ENCODE results near the gene UQCRQ. TPM values are rescaled to one million over a fixed set of nuclear protein-coding genes. Genes with fewer than 3 reads are reported as not detected.

The UQCRQ gene
- total and polyA plus RNA-seq, 9 of the 15 experiments (the other 6 are each of a cell fraction or from before 2014, with no cell fraction given): 235 to 2,421 (median 883) TPM

DNA sequence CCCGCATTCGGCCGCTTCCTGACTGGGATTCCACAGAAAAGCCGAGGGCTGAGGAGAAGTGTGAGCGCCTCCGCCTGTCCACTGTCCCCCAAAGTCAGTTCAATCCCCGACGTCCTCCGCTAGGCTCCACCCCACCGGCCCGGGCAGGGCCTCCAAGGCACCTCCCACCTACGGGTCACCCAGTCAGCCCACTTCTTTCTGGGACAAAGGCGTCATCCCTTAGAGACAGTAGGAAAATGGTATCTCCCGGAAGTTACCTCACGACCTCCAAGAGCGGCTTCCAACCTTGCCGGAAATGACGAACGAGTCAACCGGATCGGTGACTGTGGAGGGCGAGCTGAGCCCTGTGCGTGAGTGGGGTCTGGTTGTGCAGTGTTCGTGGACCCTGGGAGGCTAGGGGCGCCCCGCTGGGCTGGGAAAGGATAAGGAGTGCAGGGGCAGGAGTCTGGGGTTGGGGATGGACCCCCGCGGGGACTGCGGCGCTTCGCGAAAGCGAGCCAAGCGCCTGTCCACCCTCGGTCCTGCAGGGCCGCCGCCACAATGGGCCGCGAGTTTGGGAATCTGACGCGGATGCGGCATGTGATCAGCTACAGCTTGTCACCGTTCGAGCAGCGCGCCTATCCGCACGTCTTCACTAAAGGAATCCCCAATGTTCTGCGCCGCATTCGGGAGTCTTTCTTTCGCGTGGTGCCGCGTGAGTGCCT is at the start of gene UQCRQ, which contains the start of gene GDF9 (continued):
- TF ChIP-seq RAD21 (CRISPR knock-in tag; conservative IDR thresholded peaks at IDR 0.05 in 1 of 2, IDR thresholded peaks at IDR 0.05 in 1 of 2) (peak; percentile 76 to 80), DNMT1 (IDR thresholded peaks at IDR 0.05) (no peak), HMG20B (CRISPR knock-in tag; IDR thresholded peaks at IDR 0.05) (no peak), ZBTB17 (CRISPR knock-in tag; IDR thresholded peaks at IDR 0.05) (no peak), GTF2E2 (tag; IDR thresholded peaks at IDR 0.05) (peak; percentile 47; the same call in 1 of the 2 replicates), PHB2 (IDR thresholded peaks at IDR 0.05; ENCODE audit: low read depth) (no peak), ZNF589 (CRISPR knock-in tag; IDR thresholded peaks at IDR 0.05; ENCODE audit: low read depth) (no peak), ZNF316 (IDR thresholded peaks at IDR 0.05) (no peak), ZFP30 (CRISPR knock-in tag; IDR thresholded peaks at IDR 0.05; ENCODE audit: borderline replicate concordance) (no peak), ZNF444 (CRISPR knock-in tag; IDR thresholded peaks at IDR 0.05) (no peak), NRF1 (conservative IDR thresholded peaks at IDR 0.05 in 1 of 2, IDR thresholded peaks at IDR 0.05 in 1 of 2) (peak; percentile 36 to 61), XRCC3 (IDR thresholded peaks at IDR 0.05) (no peak), ZEB2 (IDR thresholded peaks at IDR 0.05) (no peak), ZFX (CRISPR knock-in tag; IDR thresholded peaks at IDR 0.05) (peak; percentile 83), MYC (IDR thresholded peaks at IDR 0.05; ENCODE audit: low read depth, low read length) (peak; percentile 40), MYC (CRISPR knock-in tag; IDR thresholded peaks at IDR 0.05; ENCODE audit: borderline replicate concordance, low read depth) (0 out of 2 replicates have a peak, but pooled peaks have one; percentile 65), CHD4 (IDR thresholded peaks at IDR 0.05; ENCODE audit: insufficient read depth, insufficient replicate concordance, low read depth, low read length, poor library complexity, severe bottlenecking) (no peak), RBM14 (IDR thresholded peaks at IDR 0.05; ENCODE audit: borderline replicate concordance, insufficient read depth, low read depth, low read length) (no peak), CBFB (CRISPR knock-in tag; IDR thresholded peaks at IDR 0.05) (peak; percentile 93), EZH2 (IDR thresholded peaks at IDR 0.05; ENCODE audit: borderline replicate concordance, low read depth, low read length) (no peak), KLF6 (CRISPR knock-in tag; IDR thresholded peaks at IDR 0.05; ENCODE audit: borderline replicate concordance) (no peak), TEAD1 (CRISPR knock-in tag; IDR thresholded peaks at IDR 0.05) (no peak; a peak in 1 of 4 replicates), TAF1 (IDR thresholded peaks at IDR 0.05; ENCODE audit: control insufficient read depth, extremely low read depth, insufficient read depth, low read length, severe bottlenecking) (peak; percentile 91), NFATC3 (IDR thresholded peaks at IDR 0.05) (no peak)
- TF ChIP-seq, protein P1, sequence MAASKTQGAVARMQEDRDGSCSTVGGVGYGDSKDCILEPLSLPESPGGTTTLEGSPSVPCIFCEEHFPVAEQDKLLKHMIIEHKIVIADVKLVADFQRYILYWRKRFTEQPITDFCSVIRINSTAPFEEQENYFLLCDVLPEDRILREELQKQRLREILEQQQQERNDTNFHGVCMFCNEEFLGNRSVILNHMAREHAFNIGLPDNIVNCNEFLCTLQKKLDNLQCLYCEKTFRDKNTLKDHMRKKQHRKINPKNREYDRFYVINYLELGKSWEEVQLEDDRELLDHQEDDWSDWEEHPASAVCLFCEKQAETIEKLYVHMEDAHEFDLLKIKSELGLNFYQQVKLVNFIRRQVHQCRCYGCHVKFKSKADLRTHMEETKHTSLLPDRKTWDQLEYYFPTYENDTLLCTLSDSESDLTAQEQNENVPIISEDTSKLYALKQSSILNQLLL (CRISPR knock-in tag; IDR thresholded peaks at IDR 0.05; ENCODE audit: borderline replicate concordance): no peak
- TF ChIP-seq, protein P2, sequence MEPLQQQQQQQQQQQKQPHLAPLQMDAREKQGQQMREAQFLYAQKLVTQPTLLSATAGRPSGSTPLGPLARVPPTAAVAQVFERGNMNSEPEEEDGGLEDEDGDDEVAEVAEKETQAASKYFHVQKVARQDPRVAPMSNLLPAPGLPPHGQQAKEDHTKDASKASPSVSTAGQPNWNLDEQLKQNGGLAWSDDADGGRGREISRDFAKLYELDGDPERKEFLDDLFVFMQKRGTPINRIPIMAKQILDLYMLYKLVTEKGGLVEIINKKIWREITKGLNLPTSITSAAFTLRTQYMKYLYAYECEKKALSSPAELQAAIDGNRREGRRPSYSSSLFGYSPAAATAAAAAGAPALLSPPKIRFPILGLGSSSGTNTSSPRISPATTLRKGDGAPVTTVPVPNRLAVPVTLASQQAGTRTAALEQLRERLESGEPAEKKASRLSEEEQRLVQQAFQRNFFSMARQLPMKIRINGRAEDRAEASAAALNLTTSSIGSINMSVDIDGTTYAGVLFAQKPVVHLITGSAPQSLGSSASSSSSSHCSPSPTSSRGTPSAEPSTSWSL (CRISPR knock-in tag; IDR thresholded peaks at IDR 0.05; ENCODE audit: borderline replicate concordance): no peak
- TF ChIP-seq, protein P3, sequence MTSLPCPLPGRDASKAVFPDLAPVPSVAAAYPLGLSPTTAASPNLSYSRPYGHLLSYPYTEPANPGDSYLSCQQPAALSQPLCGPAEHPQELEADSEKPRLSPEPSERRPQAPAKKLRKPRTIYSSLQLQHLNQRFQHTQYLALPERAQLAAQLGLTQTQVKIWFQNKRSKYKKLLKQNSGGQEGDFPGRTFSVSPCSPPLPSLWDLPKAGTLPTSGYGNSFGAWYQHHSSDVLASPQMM (CRISPR knock-in tag; IDR thresholded peaks at IDR 0.05): no peak
